ENCODE data around the gene LMO7. TPM values are rescaled to one million over a fixed set of nuclear protein-coding genes. Genes with fewer than 3 reads are reported as not detected.

The LMO7 gene
- total and polyA plus RNA-seq, 4 donors: 17.5 to 69.6 (median 38.2) TPM

GRCh38 chr13:75902166-75903104, 266.3 kb downstream of the LMO7 start:
- Histone ChIP-seq H3K9me3 (ENCODE audit: control insufficient read depth in 4 of 4, low read length in 3 of 4) (peaks cover 0 to 5% (median 0%) of the 10 kb centered on the region in 4 donors), H3K4me1 (ENCODE audit: control insufficient read depth in 4 of 4, insufficient read depth in 4 of 4, low read length in 3 of 4) (no peaks in the 10 kb centered on the region), H3K27ac (ENCODE audit: low read depth in 1 of 2, low read length in 2 of 2) (no peak overlapping the region), H3K27me3 (ENCODE audit: control insufficient read depth in 4 of 4, insufficient read depth in 4 of 4, low read length in 3 of 4) (peaks cover 0 to 3% (median 0%) of the 10 kb centered on the region in 4 donors), H3K9ac (ENCODE audit: low read depth in 1 of 2, low read length in 2 of 2) (no peak overlapping the region), H3K4me3 (ENCODE audit: low read depth in 1 of 3, low read length in 3 of 3) (no peak overlapping the region), H3K36me3 (ENCODE audit: control insufficient read depth in 4 of 4, insufficient read depth in 3 of 4, low read depth in 1 of 4, low read length in 3 of 4) (no peaks in the 10 kb centered on the region)
- TF ChIP-seq FOXA2 (IDR thresholded peaks at IDR 0.05): no peak
- TF ChIP-seq, protein P1, sequence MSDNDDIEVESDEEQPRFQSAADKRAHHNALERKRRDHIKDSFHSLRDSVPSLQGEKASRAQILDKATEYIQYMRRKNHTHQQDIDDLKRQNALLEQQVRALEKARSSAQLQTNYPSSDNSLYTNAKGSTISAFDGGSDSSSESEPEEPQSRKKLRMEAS (IDR thresholded peaks at IDR 0.05): no peak
- no peak for TF ChIP-seq ZBTB33 (IDR thresholded peaks at IDR 0.05)
- TF ChIP-seq, protein P2, sequence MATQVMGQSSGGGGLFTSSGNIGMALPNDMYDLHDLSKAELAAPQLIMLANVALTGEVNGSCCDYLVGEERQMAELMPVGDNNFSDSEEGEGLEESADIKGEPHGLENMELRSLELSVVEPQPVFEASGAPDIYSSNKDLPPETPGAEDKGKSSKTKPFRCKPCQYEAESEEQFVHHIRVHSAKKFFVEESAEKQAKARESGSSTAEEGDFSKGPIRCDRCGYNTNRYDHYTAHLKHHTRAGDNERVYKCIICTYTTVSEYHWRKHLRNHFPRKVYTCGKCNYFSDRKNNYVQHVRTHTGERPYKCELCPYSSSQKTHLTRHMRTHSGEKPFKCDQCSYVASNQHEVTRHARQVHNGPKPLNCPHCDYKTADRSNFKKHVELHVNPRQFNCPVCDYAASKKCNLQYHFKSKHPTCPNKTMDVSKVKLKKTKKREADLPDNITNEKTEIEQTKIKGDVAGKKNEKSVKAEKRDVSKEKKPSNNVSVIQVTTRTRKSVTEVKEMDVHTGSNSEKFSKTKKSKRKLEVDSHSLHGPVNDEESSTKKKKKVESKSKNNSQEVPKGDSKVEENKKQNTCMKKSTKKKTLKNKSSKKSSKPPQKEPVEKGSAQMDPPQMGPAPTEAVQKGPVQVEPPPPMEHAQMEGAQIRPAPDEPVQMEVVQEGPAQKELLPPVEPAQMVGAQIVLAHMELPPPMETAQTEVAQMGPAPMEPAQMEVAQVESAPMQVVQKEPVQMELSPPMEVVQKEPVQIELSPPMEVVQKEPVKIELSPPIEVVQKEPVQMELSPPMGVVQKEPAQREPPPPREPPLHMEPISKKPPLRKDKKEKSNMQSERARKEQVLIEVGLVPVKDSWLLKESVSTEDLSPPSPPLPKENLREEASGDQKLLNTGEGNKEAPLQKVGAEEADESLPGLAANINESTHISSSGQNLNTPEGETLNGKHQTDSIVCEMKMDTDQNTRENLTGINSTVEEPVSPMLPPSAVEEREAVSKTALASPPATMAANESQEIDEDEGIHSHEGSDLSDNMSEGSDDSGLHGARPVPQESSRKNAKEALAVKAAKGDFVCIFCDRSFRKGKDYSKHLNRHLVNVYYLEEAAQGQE (IDR thresholded peaks at IDR 0.05): no peak
- TF ChIP-seq FOXA1 (IDR thresholded peaks at IDR 0.05): no peak
- no peak for TF ChIP-seq RAD21 (IDR thresholded peaks at IDR 0.05)
- no peak for TF ChIP-seq JUND (IDR thresholded peaks at IDR 0.05)
- TF ChIP-seq SP1 (IDR thresholded peaks at IDR 0.05): no peak
- no peak for TF ChIP-seq EGR1 (IDR thresholded peaks at IDR 0.05; ENCODE audit: low read depth in 2 of 2)
- no peak for TF ChIP-seq GABPA (IDR thresholded peaks at IDR 0.05 in 1 of 2, conservative IDR thresholded peaks at IDR 0.05 in 1 of 2)
- no peak for TF ChIP-seq NR2F2 (IDR thresholded peaks at IDR 0.05)
- TF ChIP-seq HNF4A (conservative IDR thresholded peaks at IDR 0.05): no peak
- TF ChIP-seq, protein P3, sequence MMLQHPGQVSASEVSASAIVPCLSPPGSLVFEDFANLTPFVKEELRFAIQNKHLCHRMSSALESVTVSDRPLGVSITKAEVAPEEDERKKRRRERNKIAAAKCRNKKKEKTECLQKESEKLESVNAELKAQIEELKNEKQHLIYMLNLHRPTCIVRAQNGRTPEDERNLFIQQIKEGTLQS (IDR thresholded peaks at IDR 0.05): no peak
- no peak for DNase-seq (ENCODE audit: low spot score)
- WGBS: 57% methylated on average over 8 of the region's 8 CpGs

- Histone ChIP-seq H3K36me3 (ENCODE audit: control insufficient read depth in 4 of 4, insufficient read depth in 3 of 4, low read depth in 1 of 4, low read length in 3 of 4) (no peaks in the 10 kb centered on the region), H3K9me3 (ENCODE audit: control insufficient read depth in 4 of 4, low read length in 3 of 4) (peaks cover 0 to 5% (median 0%) of the 10 kb centered on the region in 4 donors), H3K9ac (ENCODE audit: low read depth in 1 of 2, low read length in 2 of 2) (no peak overlapping the region), H3K27me3 (ENCODE audit: control insufficient read depth in 4 of 4, insufficient read depth in 4 of 4, low read length in 3 of 4) (peaks cover 0 to 3% (median 0%) of the 10 kb centered on the region in 4 donors), H3K4me1 (ENCODE audit: control insufficient read depth in 4 of 4, insufficient read depth in 4 of 4, low read length in 3 of 4) (no peaks in the 10 kb centered on the region), H3K4me3 (ENCODE audit: low read depth in 1 of 3, low read length in 3 of 3) (no peak overlapping the region), H3K27ac (ENCODE audit: low read depth in 1 of 2, low read length in 2 of 2) (no peak overlapping the region)
- DNase-seq (ENCODE audit: low spot score): no peak
- 54% methylated on average over 2 of the region's 2 CpGs for WGBS
- TF ChIP-seq FOXA1 (IDR thresholded peaks at IDR 0.05): no peak
- TF ChIP-seq RAD21 (IDR thresholded peaks at IDR 0.05): no peak
- TF ChIP-seq, protein P1 (IDR thresholded peaks at IDR 0.05): no peak
- no peak for TF ChIP-seq TAF1 (conservative IDR thresholded peaks at IDR 0.05)
- no peak for TF ChIP-seq NR2F2 (IDR thresholded peaks at IDR 0.05)
- TF ChIP-seq ZBTB33 (IDR thresholded peaks at IDR 0.05): no peak
- no peak for TF ChIP-seq RXRA (IDR thresholded peaks at IDR 0.05)
- no peak for TF ChIP-seq SP1 (IDR thresholded peaks at IDR 0.05)
- no peak for TF ChIP-seq JUND (IDR thresholded peaks at IDR 0.05)
- TF ChIP-seq, protein P2 (IDR thresholded peaks at IDR 0.05): no peak
- no peak for TF ChIP-seq EGR1 (IDR thresholded peaks at IDR 0.05; ENCODE audit: low read depth in 2 of 2)
- TF ChIP-seq FOXA2 (IDR thresholded peaks at IDR 0.05): no peak
- no peak for TF ChIP-seq GABPA (IDR thresholded peaks at IDR 0.05 in 1 of 2, conservative IDR thresholded peaks at IDR 0.05 in 1 of 2)
- no peak for TF ChIP-seq HNF4A (conservative IDR thresholded peaks at IDR 0.05)
These were observed 267.9 kb downstream of the LMO7 start for GRCh38 chr13:75904012-75904411.
